ENCODE measurements around the gene ASPA. TPM values are rescaled to one million over a fixed set of nuclear protein-coding genes. Genes with fewer than 3 reads are reported as not detected.

The ASPA gene
- total RNA-seq, 1 experiment from 2014 or later = not detected

DNA sequence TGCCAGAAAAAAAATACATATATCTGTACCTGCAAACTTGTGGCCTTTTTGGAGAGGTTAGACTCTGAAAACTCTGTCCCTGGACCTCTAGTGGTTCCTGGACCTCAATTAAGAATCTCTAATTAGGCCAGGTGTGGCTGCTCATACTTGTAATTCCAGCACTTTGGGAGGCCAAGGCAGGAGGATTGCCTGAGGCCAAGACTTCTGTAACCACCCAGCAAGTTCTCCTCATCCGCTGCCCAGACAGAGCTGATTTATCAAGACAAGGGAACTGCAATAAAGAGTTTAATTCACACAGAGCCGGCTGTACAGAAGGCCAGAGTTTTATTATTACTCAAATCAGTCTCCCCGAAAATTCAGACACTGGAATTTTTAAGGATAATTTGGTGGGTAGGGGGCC, 4.2 kb downstream of the ASPA start:
- no peak overlapping the region for H3K27ac ChIP-seq (ENCODE audit: low read depth, low read length, poor library complexity, severe bottlenecking)
- no TSS peak for BruUV-seq (replicated peaks)
- peaks cover 17% of the 10 kb centered on the region for H3K27me3 ChIP-seq (replicated peaks; ENCODE audit: insufficient read depth, low read depth, low read length, poor library complexity)
- ChIA-PET CTCF (no interaction called here), POLR2A (ENCODE audit: low non-redundant PET) (no interaction called here)
- H3K4me1 ChIP-seq (ENCODE audit: insufficient read depth, low read length, poor library complexity, severe bottlenecking) = no peaks in the 10 kb centered on the region
- intact Hi-C loops (cut with micrococcal nuclease; ENCODE audit: unreplicated experiment) = no loop called here
- H3K4me3 ChIP-seq (ENCODE audit: low read depth, low read length, poor library complexity, severe bottlenecking) = no peak overlapping the region
- H3K36me3 ChIP-seq (ENCODE audit: insufficient read depth, low read length, poor library complexity, severe bottlenecking) = no peaks in the 10 kb centered on the region
- H3K9me3 ChIP-seq (ENCODE audit: low read depth, low read length, poor library complexity, severe bottlenecking) = no peaks in the 10 kb centered on the region
- TF ChIP-seq EZH2 (IDR thresholded peaks at IDR 0.05; ENCODE audit: borderline replicate concordance, low read depth, low read length, poor library complexity, severe bottlenecking) = no peak
- TF ChIP-seq, protein P1, sequence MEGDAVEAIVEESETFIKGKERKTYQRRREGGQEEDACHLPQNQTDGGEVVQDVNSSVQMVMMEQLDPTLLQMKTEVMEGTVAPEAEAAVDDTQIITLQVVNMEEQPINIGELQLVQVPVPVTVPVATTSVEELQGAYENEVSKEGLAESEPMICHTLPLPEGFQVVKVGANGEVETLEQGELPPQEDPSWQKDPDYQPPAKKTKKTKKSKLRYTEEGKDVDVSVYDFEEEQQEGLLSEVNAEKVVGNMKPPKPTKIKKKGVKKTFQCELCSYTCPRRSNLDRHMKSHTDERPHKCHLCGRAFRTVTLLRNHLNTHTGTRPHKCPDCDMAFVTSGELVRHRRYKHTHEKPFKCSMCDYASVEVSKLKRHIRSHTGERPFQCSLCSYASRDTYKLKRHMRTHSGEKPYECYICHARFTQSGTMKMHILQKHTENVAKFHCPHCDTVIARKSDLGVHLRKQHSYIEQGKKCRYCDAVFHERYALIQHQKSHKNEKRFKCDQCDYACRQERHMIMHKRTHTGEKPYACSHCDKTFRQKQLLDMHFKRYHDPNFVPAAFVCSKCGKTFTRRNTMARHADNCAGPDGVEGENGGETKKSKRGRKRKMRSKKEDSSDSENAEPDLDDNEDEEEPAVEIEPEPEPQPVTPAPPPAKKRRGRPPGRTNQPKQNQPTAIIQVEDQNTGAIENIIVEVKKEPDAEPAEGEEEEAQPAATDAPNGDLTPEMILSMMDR (conservative IDR thresholded peaks at IDR 0.05; ENCODE audit: low read depth, low read length) = no peak
- no peak for DNase-seq (ENCODE audit: low spot score)

DNA sequence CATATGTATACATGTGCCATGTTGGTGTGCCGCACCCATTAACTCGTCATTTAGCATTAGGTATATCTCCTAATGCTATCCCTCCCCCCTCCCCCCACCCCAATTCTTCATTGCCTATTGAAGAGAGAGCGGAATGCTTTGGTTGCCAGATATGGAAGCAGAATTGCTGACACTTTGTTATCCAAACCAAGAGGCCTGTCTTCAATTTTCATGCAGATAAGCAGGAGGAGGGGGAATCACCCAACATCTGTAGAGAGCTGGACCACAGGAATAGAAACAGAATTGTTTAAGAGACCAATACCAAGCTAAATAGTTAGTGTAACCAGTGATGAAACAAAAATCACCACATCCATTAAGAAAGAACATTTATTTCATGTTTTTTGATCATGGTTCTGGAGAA, 7.1 kb downstream of the ASPA start:
- no peak overlapping the region for H3K4me3 ChIP-seq (ENCODE audit: low read depth, low read length, poor library complexity, severe bottlenecking)
- no peaks in the 10 kb centered on the region for H3K4me1 ChIP-seq (ENCODE audit: insufficient read depth, low read length, poor library complexity, severe bottlenecking)
- H3K36me3 ChIP-seq (ENCODE audit: insufficient read depth, low read length, poor library complexity, severe bottlenecking) = no peaks in the 10 kb centered on the region
- BruUV-seq (replicated peaks) = no TSS peak
- intact Hi-C loops (cut with micrococcal nuclease; ENCODE audit: unreplicated experiment) = no loop called here
- H3K27ac ChIP-seq (ENCODE audit: low read depth, low read length, poor library complexity, severe bottlenecking) = no peak overlapping the region
- TF ChIP-seq, protein P1 (conservative IDR thresholded peaks at IDR 0.05; ENCODE audit: low read depth, low read length) = no peak
- no peak for TF ChIP-seq EZH2 (IDR thresholded peaks at IDR 0.05; ENCODE audit: borderline replicate concordance, low read depth, low read length, poor library complexity, severe bottlenecking)
- POLR2A ChIA-PET (ENCODE audit: low non-redundant PET) = no interaction called here
- CTCF ChIA-PET = no interaction called here
- no peaks in the 10 kb centered on the region for H3K9me3 ChIP-seq (ENCODE audit: low read depth, low read length, poor library complexity, severe bottlenecking)
- peaks cover 31% of the 10 kb centered on the region for H3K27me3 ChIP-seq (replicated peaks; ENCODE audit: insufficient read depth, low read depth, low read length, poor library complexity)
- no peak for DNase-seq (ENCODE audit: low spot score)

DNA sequence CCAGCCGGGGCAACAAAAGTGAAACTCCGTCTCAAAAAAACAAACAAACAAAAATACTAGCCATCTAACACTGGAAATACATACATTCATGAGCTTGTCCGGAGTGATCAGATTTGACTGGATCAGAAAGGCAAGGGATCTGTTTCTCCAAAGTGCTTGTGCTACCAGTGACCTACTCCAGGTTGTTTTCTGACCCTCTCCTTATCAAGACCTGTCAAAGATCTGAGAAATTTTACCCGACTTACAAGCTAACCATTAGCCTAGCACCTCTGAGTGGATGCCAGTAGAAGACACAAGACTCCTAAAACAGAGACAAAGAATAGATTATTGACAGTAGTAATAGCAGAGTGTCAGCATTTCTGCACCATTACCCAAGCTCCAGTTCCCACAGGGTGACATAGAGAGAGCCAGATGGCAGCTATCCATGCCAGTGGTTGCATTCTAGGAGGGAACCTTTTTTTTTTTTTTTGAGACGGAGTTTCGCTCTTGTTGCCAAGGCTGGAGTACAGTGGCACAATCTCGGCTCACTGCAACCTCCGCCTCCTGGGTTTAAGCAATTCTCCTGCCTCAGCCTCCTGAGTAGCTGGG, 9.8 kb downstream of the ASPA start:
- no TSS peak for BruUV-seq (replicated peaks)
- Histone ChIP-seq H3K4me3 (ENCODE audit: low read depth, low read length, poor library complexity, severe bottlenecking) (no peak overlapping the region), H3K27me3 (replicated peaks; ENCODE audit: insufficient read depth, low read depth, low read length, poor library complexity) (peaks cover 44% of the 10 kb centered on the region), H3K36me3 (ENCODE audit: insufficient read depth, low read length, poor library complexity, severe bottlenecking) (no peaks in the 10 kb centered on the region), H3K9me3 (ENCODE audit: low read depth, low read length, poor library complexity, severe bottlenecking) (no peaks in the 10 kb centered on the region), H3K27ac (ENCODE audit: low read depth, low read length, poor library complexity, severe bottlenecking) (no peak overlapping the region), H3K4me1 (ENCODE audit: insufficient read depth, low read length, poor library complexity, severe bottlenecking) (no peaks in the 10 kb centered on the region)
- no peak for DNase-seq (ENCODE audit: low spot score)
- ChIA-PET CTCF (no interaction called here), POLR2A (ENCODE audit: low non-redundant PET) (no interaction called here)
- intact Hi-C loops (cut with micrococcal nuclease; ENCODE audit: unreplicated experiment) = no loop called here
- TF ChIP-seq, protein P1 (conservative IDR thresholded peaks at IDR 0.05; ENCODE audit: low read depth, low read length) = no peak
- no peak for TF ChIP-seq EZH2 (IDR thresholded peaks at IDR 0.05; ENCODE audit: borderline replicate concordance, low read depth, low read length, poor library complexity, severe bottlenecking)

Data from A673 (cell line).